Activated T-helper 1 cell treated with Interleukin-2 at 50 U/mL for 16 hours (primary cell): ENCODE results near the gene TMEM11.

Source experiments
- DNase-seq: peaks from one replicate; pipeline ENCODE4 v3.0.0-alpha.2; 2020; ENCODE audit warnings: low read depth

Gene TMEM11

GRCh38 chr17:21177854-21178600 is 35.9 kb downstream of the TMEM11 start:
- no peak for DNase-seq

GRCh38 chr17:21177401-21177800 is 36.6 kb downstream of the TMEM11 start:
- DNase-seq: no peak

GRCh38 chr17:21176773-21177395 is 37.1 kb downstream of the TMEM11 start:
- DNase-seq: no peak

- no peak for DNase-seq
These were observed 39.2 kb downstream of the TMEM11 start for GRCh38 chr17:21174713-21175112.

- DNase-seq: no peak
These were observed 39.8 kb downstream of the TMEM11 start for GRCh38 chr17:21174186-21174585.

GRCh38 chr17:21173543-21173942 is 40.4 kb downstream of the TMEM11 start:
- no peak for DNase-seq

- DNase-seq: no peak
These were observed 41.1 kb downstream of the TMEM11 start for GRCh38 chr17:21172846-21173245.

GRCh38 chr17:21171970-21172510 is 41.9 kb downstream of the TMEM11 start:
- no peak for DNase-seq

GRCh38 chr17:21171309-21171922 is 42.5 kb downstream of the TMEM11 start:
- no peak for DNase-seq

GRCh38 chr17:21170809-21171208 is 43.2 kb downstream of the TMEM11 start:
- DNase-seq: no peak

- no peak for DNase-seq
These were observed 44.5 kb downstream of the TMEM11 start for GRCh38 chr17:21169496-21169895.

GRCh38 chr17:21168555-21168865 is 45.5 kb downstream of the TMEM11 start:
- no peak for DNase-seq

GRCh38 chr17:21167303-21167702 is 46.7 kb downstream of the TMEM11 start:
- DNase-seq: no peak

GRCh38 chr17:21166595-21167210 is 47.3 kb downstream of the TMEM11 start:
- DNase-seq: no peak

- DNase-seq: no peak
These were observed 47.9 kb downstream of the TMEM11 start for GRCh38 chr17:21165922-21166594.

- DNase-seq: no peak
These were observed 49.3 kb downstream of the TMEM11 start for GRCh38 chr17:21164620-21165019.

- no peak for DNase-seq
These were observed 49.7 kb downstream of the TMEM11 start for GRCh38 chr17:21164216-21164615.

GRCh38 chr17:21163101-21163500 is 50.9 kb downstream of the TMEM11 start:
- DNase-seq: no peak

- DNase-seq: no peak
These were observed 51.6 kb downstream of the TMEM11 start for GRCh38 chr17:21162394-21162775.

GRCh38 chr17:21161498-21162393 is 52.2 kb downstream of the TMEM11 start:
- DNase-seq: no peak

GRCh38 chr17:21160401-21160800 is 53.6 kb downstream of the TMEM11 start:
- DNase-seq: no peak
